ENCODE measurements around the gene LYRM2. TPM values are rescaled to one million over a fixed set of nuclear protein-coding genes. Genes with fewer than 3 reads are reported as not detected.

The LYRM2 gene
- total RNA-seq, 1 donor from 2014 or later: 41.9 TPM

- TF ChIP-seq, protein P1, sequence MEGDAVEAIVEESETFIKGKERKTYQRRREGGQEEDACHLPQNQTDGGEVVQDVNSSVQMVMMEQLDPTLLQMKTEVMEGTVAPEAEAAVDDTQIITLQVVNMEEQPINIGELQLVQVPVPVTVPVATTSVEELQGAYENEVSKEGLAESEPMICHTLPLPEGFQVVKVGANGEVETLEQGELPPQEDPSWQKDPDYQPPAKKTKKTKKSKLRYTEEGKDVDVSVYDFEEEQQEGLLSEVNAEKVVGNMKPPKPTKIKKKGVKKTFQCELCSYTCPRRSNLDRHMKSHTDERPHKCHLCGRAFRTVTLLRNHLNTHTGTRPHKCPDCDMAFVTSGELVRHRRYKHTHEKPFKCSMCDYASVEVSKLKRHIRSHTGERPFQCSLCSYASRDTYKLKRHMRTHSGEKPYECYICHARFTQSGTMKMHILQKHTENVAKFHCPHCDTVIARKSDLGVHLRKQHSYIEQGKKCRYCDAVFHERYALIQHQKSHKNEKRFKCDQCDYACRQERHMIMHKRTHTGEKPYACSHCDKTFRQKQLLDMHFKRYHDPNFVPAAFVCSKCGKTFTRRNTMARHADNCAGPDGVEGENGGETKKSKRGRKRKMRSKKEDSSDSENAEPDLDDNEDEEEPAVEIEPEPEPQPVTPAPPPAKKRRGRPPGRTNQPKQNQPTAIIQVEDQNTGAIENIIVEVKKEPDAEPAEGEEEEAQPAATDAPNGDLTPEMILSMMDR (IDR thresholded peaks at IDR 0.05): no peak
- Mint-ChIP-seq H3K4me3 (no peak overlapping the region), H3K36me3 (ENCODE audit: low read depth) (no peaks in the 10 kb centered on the region), H3K27ac (no peak overlapping the region), H3K9me3 (no peaks in the 10 kb centered on the region), H3K4me1 (no peaks in the 10 kb centered on the region), H3K27me3 (no peaks in the 10 kb centered on the region)
- CTCF ChIA-PET: no interaction called here
- DNase-seq (no peak), ATAC-seq (ENCODE audit: low read depth) (no peak)
- intact Hi-C loops (cut with micrococcal nuclease): no loop called here
- POLR2A ChIA-PET: no interaction called here
These were observed 71.5 kb downstream of the LYRM2 start for GRCh38 chr6:89566930-89567629.

DNA sequence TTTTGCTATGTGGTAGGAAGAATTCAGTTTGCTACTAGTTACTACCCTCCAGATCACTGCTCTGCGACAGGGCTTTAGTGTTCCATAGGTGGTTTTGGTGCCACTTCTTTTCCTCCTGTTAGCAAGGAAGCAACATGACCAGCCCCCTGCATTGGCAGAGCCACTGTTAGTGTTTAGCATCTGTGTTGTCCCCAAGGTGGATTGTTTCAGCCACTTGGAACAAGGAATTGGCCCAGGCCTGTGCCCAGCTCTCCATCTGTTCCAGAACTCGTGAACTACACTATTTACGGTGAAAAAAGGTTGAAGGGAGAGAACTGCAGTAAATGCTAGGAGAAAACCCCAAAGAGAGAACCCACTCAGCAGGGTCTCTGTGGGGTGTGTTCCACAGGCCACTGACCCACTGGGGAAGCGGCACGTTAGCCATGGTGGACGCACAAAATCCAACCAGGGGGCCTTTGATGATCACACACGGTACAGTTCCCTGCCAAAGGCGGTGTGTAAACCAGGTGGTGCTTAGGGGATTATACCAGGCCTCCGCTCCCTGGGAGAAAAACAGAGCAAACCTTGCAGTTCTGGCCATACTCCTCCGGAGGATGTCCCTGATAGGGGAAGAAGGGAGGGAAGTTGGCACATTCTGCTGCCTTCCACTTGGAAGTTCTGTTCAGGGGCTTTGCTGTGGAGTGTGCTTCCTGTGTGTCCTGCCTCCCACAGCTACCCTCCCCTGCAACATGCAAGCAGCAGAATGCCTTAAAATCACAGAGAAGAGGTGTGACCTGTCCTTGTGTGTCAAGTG lies 72.3 kb downstream of the LYRM2 start:
- TF ChIP-seq, protein P1 (IDR thresholded peaks at IDR 0.05): no peak
- Mint-ChIP-seq H3K4me1 (no peaks in the 10 kb centered on the region), H3K27ac (no peak overlapping the region), H3K27me3 (no peaks in the 10 kb centered on the region), H3K4me3 (no peak overlapping the region), H3K9me3 (no peaks in the 10 kb centered on the region), H3K36me3 (ENCODE audit: low read depth) (no peaks in the 10 kb centered on the region)
- ATAC-seq (ENCODE audit: low read depth) (no peak), DNase-seq (no peak)
- intact Hi-C loops (cut with micrococcal nuclease): no loop called here
- ChIA-PET POLR2A (no interaction called here), CTCF (no interaction called here)

DNA sequence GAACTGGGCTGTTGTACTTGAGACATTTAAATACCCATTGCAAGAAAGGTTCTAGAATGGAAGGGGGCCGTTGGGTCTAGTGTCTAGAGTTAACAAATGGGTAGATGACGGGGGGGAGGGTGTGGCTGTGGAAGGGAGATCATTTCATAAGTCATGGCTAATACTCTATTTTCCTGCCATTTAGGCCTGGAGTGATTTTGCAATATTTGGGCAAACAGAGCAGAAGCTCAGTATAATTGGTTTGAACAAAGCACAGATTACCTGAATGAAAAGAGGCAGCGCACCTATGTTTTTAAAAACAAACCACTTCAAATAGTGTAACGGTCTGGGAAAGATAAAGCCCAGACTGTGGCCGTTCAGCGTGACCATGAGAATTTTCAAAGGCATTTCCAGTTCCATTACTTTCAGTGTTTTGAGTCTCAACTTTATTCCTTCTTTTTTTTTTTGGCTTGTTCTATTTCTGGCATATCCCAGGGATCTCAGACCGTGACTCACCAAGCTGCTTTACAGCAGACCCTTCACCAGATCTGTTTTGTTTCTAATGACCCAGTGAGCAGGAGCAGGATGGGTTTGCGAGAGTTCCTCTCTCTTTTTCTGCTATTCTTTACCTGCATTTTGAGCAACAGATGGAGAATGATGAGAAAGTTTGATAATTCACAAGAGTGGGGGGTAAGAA lies 73.7 kb downstream of the LYRM2 start:
- no peak overlapping the region for H3K4me3 Mint-ChIP-seq
- H3K27ac Mint-ChIP-seq: no peak overlapping the region
- no peaks in the 10 kb centered on the region for H3K27me3 Mint-ChIP-seq
- H3K4me1 Mint-ChIP-seq: no peaks in the 10 kb centered on the region
- no peaks in the 10 kb centered on the region for H3K9me3 Mint-ChIP-seq
- TF ChIP-seq, protein P1 (IDR thresholded peaks at IDR 0.05): no peak
- POLR2A ChIA-PET: no interaction called here
- DNase-seq: no peak
- intact Hi-C loops (cut with micrococcal nuclease): no loop called here
- CTCF ChIA-PET: no interaction called here
- ATAC-seq (ENCODE audit: low read depth): no peak
- H3K36me3 Mint-ChIP-seq (ENCODE audit: low read depth): no peaks in the 10 kb centered on the region

GRCh38 chr6:89563866-89564265 lies 74.7 kb downstream of the LYRM2 start:
- TF ChIP-seq, protein P1 (IDR thresholded peaks at IDR 0.05): no peak
- CTCF ChIA-PET: no interaction called here
- H3K36me3 Mint-ChIP-seq (ENCODE audit: low read depth): no peaks in the 10 kb centered on the region
- DNase-seq: no peak
- no peak for ATAC-seq (ENCODE audit: low read depth)
- H3K27ac Mint-ChIP-seq: no peak overlapping the region
- intact Hi-C loops (cut with micrococcal nuclease): no loop called here
- H3K4me3 Mint-ChIP-seq: no peak overlapping the region
- no peaks in the 10 kb centered on the region for H3K9me3 Mint-ChIP-seq
- POLR2A ChIA-PET: no interaction called here
- H3K4me1 Mint-ChIP-seq: no peaks in the 10 kb centered on the region
- no peaks in the 10 kb centered on the region for H3K27me3 Mint-ChIP-seq
